H1 (cell line): ENCODE data around the gene HOXA10. TPM values are rescaled to one million over a fixed set of nuclear protein-coding genes. Genes with fewer than 3 reads are reported as not detected.

Experiments used
- CTCF ChIA-PET: fragments of 300-600 bp; sonication (Branson Sonifier 250); formaldehyde crosslinking; loops from one replicate; lab custom pipeline; 2021; ENCODE audit not compliant: partially characterized antibody; lab: Charles Lee
- POLR2A ChIA-PET: fragments of 300-600 bp; sonication (Branson Sonifier 250); formaldehyde crosslinking; loops from one replicate; lab custom pipeline; 2021; ENCODE audit warnings: inconsistent platforms; ENCODE audit not compliant: partially characterized antibody; lab: Charles Lee
- DNase-seq, 2 experiments: peaks; one replicate each; pipeline versions ENCODE4 v3.0.0 to v3.0.0-alpha.2; 2010 to 2022; ENCODE audit warnings: low spot score in 2 of 2, low read depth in 1 of 2, mixed read lengths in 1 of 2
- FAIRE-seq: peaks from 2 replicates; lab custom pipeline; 2011; peaks lifted over from hg19 to GRCh38; lab: Jason Lieb, UNC
- H2AFZ ChIP-seq: 2 replicates; pipeline ENCODE4 v1.8.1; 2012; ENCODE audit warnings: low read length, inconsistent platforms
- H2AK5ac ChIP-seq: 2 replicates; pipeline ENCODE4 v1.6.1; 2013; ENCODE audit warnings: low read depth, low read length
- H2BK120ac ChIP-seq: replicated peaks from 2 replicates; pipeline ENCODE3; 2013; ENCODE audit warnings: low read depth, low read length, inconsistent platforms
- H2BK12ac ChIP-seq: 2 replicates; pipeline ENCODE4 v1.6.1; 2013; ENCODE audit warnings: low read depth, low read length
- H2BK15ac ChIP-seq: 2 replicates; pipeline ENCODE4 v1.6.1; 2013; ENCODE audit warnings: low read length
- H2BK20ac ChIP-seq: 2 replicates; pipeline ENCODE4 v1.6.1; 2013; ENCODE audit warnings: low read length
- H2BK5ac ChIP-seq: 2 replicates; pipeline ENCODE4 v1.6.1; 2013; ENCODE audit warnings: low read depth, low read length
- H3K14ac ChIP-seq: 2 replicates; pipeline ENCODE4 v1.6.1; 2013; ENCODE audit warnings: inconsistent platforms; ENCODE audit not compliant: insufficient read length
- H3K18ac ChIP-seq: 2 replicates; pipeline ENCODE4 v1.6.1; 2013; ENCODE audit warnings: low read length; ENCODE audit errors: extremely low read depth
- H3K23ac ChIP-seq: 2 replicates; pipeline ENCODE4 v1.6.1; 2013; ENCODE audit warnings: inconsistent platforms; ENCODE audit not compliant: insufficient read length
- H3K23me2 ChIP-seq: 2 replicates; pipeline ENCODE4 v1.6.1; 2013; ENCODE audit warnings: low read depth, low read length
- H3K27ac ChIP-seq: 2 replicates; pipeline ENCODE4 v1.6.1; 2011; ENCODE audit warnings: low read depth, low read length, inconsistent platforms
- H3K27me3 ChIP-seq, 4 experiments: replicated peaks in 1 of 4; 1 replicate in 1 of 4; 2 replicates in 3 of 4; pipeline versions ENCODE4 v1.6.1 to v1.8.1; 2011 to 2013; ENCODE audit warnings: low read length in 3 of 4, mild to moderate bottlenecking in 3 of 4, inconsistent platforms in 2 of 4, mixed read lengths in 2 of 4, moderate library complexity in 1 of 4; ENCODE audit not compliant: control insufficient read depth in 3 of 4, insufficient read depth in 3 of 4; ENCODE audit errors: extremely low read depth in 1 of 4
- H3K36me3 ChIP-seq, 4 experiments: 2 replicates each; pipeline versions ENCODE4 v1.6.1 to v1.8.1; 2011 to 2013; ENCODE audit warnings: mild to moderate bottlenecking in 4 of 4, low read length in 3 of 4, moderate library complexity in 2 of 4, control low read depth in 1 of 4, inconsistent platforms in 1 of 4; ENCODE audit not compliant: insufficient read depth in 4 of 4, control insufficient read depth in 2 of 4
- H3K4ac ChIP-seq: replicated peaks from 2 replicates; pipeline ENCODE3; 2013; ENCODE audit warnings: low read length, low read depth, mixed read lengths, inconsistent platforms; ENCODE audit not compliant: insufficient read length
- H3K4me1 ChIP-seq, 4 experiments: replicated peaks in 1 of 4; 1 replicate in 1 of 4; 2 replicates in 3 of 4; pipeline versions ENCODE4 v1.6.1 to v1.8.1; 2011 to 2013; ENCODE audit warnings: low read length in 3 of 4, inconsistent platforms in 2 of 4, mixed read lengths in 1 of 4; ENCODE audit not compliant: insufficient read depth in 4 of 4, control insufficient read depth in 3 of 4
- H3K4me2 ChIP-seq, 2 experiments: 2 replicates each; pipeline versions ENCODE4 v1.6.1 to v1.8.1; 2011 to 2013; ENCODE audit warnings: low read depth in 2 of 2, low read length in 2 of 2, control low read depth in 1 of 2, inconsistent platforms in 1 of 2, mild to moderate bottlenecking in 1 of 2; ENCODE audit not compliant: insufficient read depth in 1 of 2
- H3K4me3 ChIP-seq, 4 experiments: fragments of 200-600, 300-600 bp in 1 of 4; sonication (generic), shearing (Covaris generic), sonication (Bioruptor Twin) in 1 of 4; 2 replicates each; pipeline versions ENCODE4 v1.5.1 to v1.8.1; 2011 to 2016; ENCODE audit warnings: low read length in 4 of 4, low read depth in 3 of 4, control low read depth in 2 of 4, inconsistent platforms in 2 of 4, mild to moderate bottlenecking in 2 of 4, mixed read lengths in 1 of 4, moderate library complexity in 1 of 4; ENCODE audit not compliant: insufficient read depth in 2 of 4; ENCODE audit errors: extremely low read depth in 1 of 4
- H3K56ac ChIP-seq: replicated peaks from 2 replicates; pipeline ENCODE3; 2013; ENCODE audit warnings: low read depth, mild to moderate bottlenecking, mixed read lengths, low read length, inconsistent platforms; ENCODE audit not compliant: insufficient read length
- H3K79me1 ChIP-seq: 2 replicates; pipeline ENCODE4 v1.6.1; 2013; ENCODE audit warnings: low read depth, low read length, control low read depth
- H3K79me2 ChIP-seq, 2 experiments: 2 replicates each; pipeline versions ENCODE4 v1.6.1 to v1.8.1; 2012 to 2013; ENCODE audit warnings: low read length in 2 of 2, mild to moderate bottlenecking in 2 of 2, inconsistent platforms in 1 of 2; ENCODE audit not compliant: insufficient read depth in 2 of 2, control insufficient read depth in 1 of 2
- H3K9ac ChIP-seq, 4 experiments: replicated peaks in 1 of 4; 1 replicate in 1 of 4; 2 replicates in 3 of 4; pipeline versions ENCODE4 v1.6.1 to v1.8.1; 2011 to 2013; ENCODE audit warnings: low read depth in 3 of 4, low read length in 3 of 4, control low read depth in 2 of 4, mild to moderate bottlenecking in 2 of 4, moderate library complexity in 2 of 4, inconsistent platforms in 1 of 4; ENCODE audit errors: extremely low read depth in 1 of 4
- H3K9me3 ChIP-seq, 2 experiments: 2 replicates each; pipeline versions ENCODE4 v1.6.1 to v1.8.1; 2012 to 2013; ENCODE audit warnings: mild to moderate bottlenecking in 2 of 2, moderate library complexity in 2 of 2, control low read depth in 1 of 2, inconsistent platforms in 1 of 2, low read depth in 1 of 2, low read length in 1 of 2, mixed read lengths in 1 of 2; ENCODE audit not compliant: insufficient read depth in 2 of 2
- H4K20me1 ChIP-seq, 2 experiments: replicated peaks in 1 of 2; 2 replicates each; pipeline versions ENCODE3 to v1.8.1; 2011 to 2013; ENCODE audit warnings: inconsistent platforms in 2 of 2, low read length in 2 of 2, mild to moderate bottlenecking in 1 of 2; ENCODE audit not compliant: insufficient read depth in 2 of 2, control insufficient read depth in 1 of 2
- H4K5ac ChIP-seq: 2 replicates; pipeline ENCODE4 v1.6.1; 2013; ENCODE audit warnings: low read length, low read depth, mixed read lengths, inconsistent platforms; ENCODE audit not compliant: insufficient read length
- H4K8ac ChIP-seq: 2 replicates; pipeline ENCODE4 v1.8.0; 2013; ENCODE audit warnings: mild to moderate bottlenecking, moderate library complexity, low read length, inconsistent platforms; ENCODE audit not compliant: insufficient read depth; ENCODE audit errors: extremely low read depth
- H4K91ac ChIP-seq: replicated peaks from 2 replicates; pipeline ENCODE3; 2013; ENCODE audit warnings: low read length, mixed read lengths, inconsistent platforms; ENCODE audit not compliant: insufficient read length
- JUN ChIP-seq: IDR thresholded peaks from 2 replicates; pipeline ENCODE4 v1.6.1; 2011; ENCODE audit warnings: low read depth, mild to moderate bottlenecking, improper control_type of control experiment, low read length
- RFX5 ChIP-seq: IDR thresholded peaks from 2 replicates; pipeline ENCODE4 v1.6.1; 2011; ENCODE audit warnings: low read depth, low read length, improper control_type of control experiment, borderline replicate concordance
- RNF2 ChIP-seq: fragments of 200-900, 300-1000 bp; sonication (generic); IDR thresholded peaks from 2 replicates; pipeline ENCODE4 v1.7.1; 2016; ENCODE audit warnings: borderline replicate concordance, low read depth, mild to moderate bottlenecking, antibody characterized with exemption, low read length; ENCODE audit not compliant: poor library complexity, severe bottlenecking; ENCODE audit errors: missing control alignments
- WGBS, 2 experiments: shearing (Covaris generic) in 1 of 2; methylation state at CpG; one replicate each; pipeline versions ENCODE4 v1.1.6 to v1.1.7; 2013 to 2015; ENCODE audit warnings: low lambda C conversion rate in 2 of 2, mixed read lengths in 2 of 2, inconsistent platforms in 1 of 2, low coverage in 1 of 2, missing lambda C conversion rate in 1 of 2; ENCODE audit not compliant: insufficient replicate concordance in 2 of 2, insufficient coverage in 1 of 2, insufficient read length in 1 of 2; ENCODE audit errors: extremely low coverage in 1 of 2, missing lambda C conversion rate in 1 of 2; 5-methylcytosine and 5-hydroxymethylcytosine counted together
- polyA plus RNA-seq, 7 experiments: library from polyadenylated mRNA; depleted of rRNA in 3 of 7; stranded (reverse) in 5 of 7; unstranded in 2 of 7; fragments of >200 nt in 5 of 7; fragments of 200-250 nt in 2 of 7; gene quantifications; 1 replicate in 5 of 7; 2 replicates in 1 of 7; 4 replicates in 1 of 7; pipeline versions ENCODE4 v1.2.1 to v1.2.3, GENCODE V29; 2011 to 2013; ENCODE audit warnings: missing spikeins in 2 of 7, mixed read lengths in 2 of 7
- total RNA-seq: library from RNA; stranded (reverse); fragmentation: NEBNext Ultra II Directional; extraction: Animal tissue kit (Norgen Biotek cat#: 25700); gene quantifications from 2 replicates; pipeline ENCODE4 v1.2.1, GENCODE V29; 2021

HOXA10 gene
- total and polyA plus RNA-seq, 2 of the 8 experiments (the other 6 are each of a cell fraction or from before 2014, with no cell fraction given) = not detected

DNA sequence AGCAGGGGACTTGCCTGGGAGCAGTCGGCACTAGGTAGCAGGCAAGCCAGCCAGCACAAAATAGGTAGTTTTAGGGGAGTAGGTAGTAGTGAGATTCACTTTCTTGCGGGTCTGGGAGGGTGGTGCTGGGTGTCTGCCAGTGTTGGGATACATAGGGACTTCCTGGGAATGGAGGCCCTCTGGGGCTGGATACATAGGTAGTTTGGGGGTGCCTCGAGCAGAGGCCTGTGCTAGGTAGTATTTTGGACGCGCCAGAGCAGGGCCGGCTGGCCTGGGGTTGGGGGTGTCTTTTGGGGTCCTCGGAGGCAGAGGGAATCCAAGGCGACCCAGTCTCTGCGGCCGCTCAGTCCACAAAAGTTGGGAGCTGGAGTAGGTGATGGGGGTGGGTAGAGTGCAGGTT lies 19.8 kb downstream of the HOXA10 start:
- Histone ChIP-seq H3K79me2 (no peaks in the 10 kb centered on the region), H3K23me2 (peaks cover 2% of the 10 kb centered on the region; the same call in 1 of the 2 replicates), H2BK12ac (no peak overlapping the region), H3K79me1 (no peaks in the 10 kb centered on the region), H3K27me3 (peaks cover 98 to 100% (median 100%) of the 10 kb centered on the region in 4 experiments), H3K56ac (no peak overlapping the region), H3K4me1 (peaks cover 0 to 2% (median under 1%) of the 10 kb centered on the region in 4 experiments; a peak in 3 of 7 replicates), H4K8ac (no peak overlapping the region), H4K91ac (no peak overlapping the region)
- FAIRE-seq (no peak), DNase-seq (peak in 1 of 2 experiments; percentile 48)
- TF ChIP-seq RFX5 (no peak), JUN (no peak), RNF2 (peak; percentile 44)
- TF ChIP-seq, all 59 proteins: peak for 1
- Histone ChIP-seq H2BK5ac (no peak overlapping the region), H4K5ac (no peak overlapping the region), H3K18ac (no peak overlapping the region), H3K4me2 (no peak overlapping the region), H4K20me1 (peaks cover 27 to 55% of the 10 kb centered on the region in 2 experiments), H2BK20ac (no peak overlapping the region), H3K23ac (no peak overlapping the region), H2AFZ (no peak overlapping the region), H2AK5ac (no peak overlapping the region), H3K9me3 (peaks cover 0 to 10% of the 10 kb centered on the region in 2 experiments; a peak in 1 of 4 replicates), H2BK15ac (no peak overlapping the region), H3K36me3 (peaks cover 0 to 18% (median 0%) of the 10 kb centered on the region in 4 experiments; a peak in 1 of 8 replicates), H3K4me3 (no peak overlapping the region), H3K4ac (no peak overlapping the region), H3K9ac (no peak overlapping the region), H3K27ac (no peak overlapping the region), H3K14ac (no peak overlapping the region), H2BK120ac (no peak overlapping the region)
- POLR2A ChIA-PET = no interaction called here
- CTCF ChIA-PET = interaction anchor here (0.6 to 4.2 kb wide), 4 partner anchors 11 to 212 kb away, joined by 3 to 33 read pairs (median 5); partner anchors contain the start of gene HOXA5
- WGBS, 2 experiments = 29% methylated on average over 10 of the region's 10 CpGs; no CpG with 5 or more reads in 1 of the 2 experiments
